Brain microvascular endothelial cell (primary cell): ENCODE data around the gene APBA2.

Source experiments
- DNase-seq: peaks from one replicate; pipeline ENCODE4 v3.0.0-alpha.2; 2020
- H3K27ac ChIP-seq: fragments of 250-450 bp; sonication (Bioruptor Pico); 2 replicates; pipeline ENCODE4 v1.5.1; 2020; ENCODE audit warnings: mild to moderate bottlenecking, moderate library complexity
- H3K27me3 ChIP-seq: fragments of 250-450 bp; sonication (Bioruptor Pico); replicated peaks from 2 replicates; pipeline ENCODE4 v1.5.1; 2020; ENCODE audit warnings: mild to moderate bottlenecking
- H3K36me3 ChIP-seq: fragments of 250-450 bp; sonication (Bioruptor Pico); replicated peaks from 2 replicates; pipeline ENCODE4 v1.5.1; 2020; ENCODE audit warnings: mild to moderate bottlenecking
- H3K4me3 ChIP-seq: 2 replicates; pipeline ENCODE4 v1.5.1; 2011; ENCODE audit warnings: low read depth, mild to moderate bottlenecking, control low read depth, low read length, moderate library complexity
- CTCF ChIP-seq: IDR thresholded peaks from 2 replicates; pipeline ENCODE4 v1.5.1; 2011; ENCODE audit warnings: low read depth, mild to moderate bottlenecking, moderate library complexity, low read length, control low read depth, inconsistent platforms; ENCODE audit errors: missing control alignments
- in situ Hi-C: cut with HindIII; loops from 2 replicates; pipeline ENCODE4 v1.10.0; 2017; ENCODE audit warnings: low sequenced_read_pairs, low pct_ligation_motif_present

APBA2 gene

GRCh38 chr15:28963711-28964081 lies 77.9 kb downstream of the APBA2 start:
- H3K27ac ChIP-seq = no peak overlapping the region
- H3K4me3 ChIP-seq = no peak overlapping the region
- no peaks in the 10 kb centered on the region for H3K27me3 ChIP-seq
- in situ Hi-C loops = no loop called here
- no peak for TF ChIP-seq CTCF
- no peaks in the 10 kb centered on the region for H3K36me3 ChIP-seq
- no peak for DNase-seq

GRCh38 chr15:28964098-28964497 lies 78.3 kb downstream of the APBA2 start:
- H3K27ac ChIP-seq = no peak overlapping the region
- H3K4me3 ChIP-seq = no peak overlapping the region
- no peaks in the 10 kb centered on the region for H3K27me3 ChIP-seq
- in situ Hi-C loops = no loop called here
- no peaks in the 10 kb centered on the region for H3K36me3 ChIP-seq
- no peak for TF ChIP-seq CTCF
- DNase-seq = no peak

GRCh38 chr15:28967066-28967465 lies 81.3 kb downstream of the APBA2 start:
- H3K27ac ChIP-seq = no peak overlapping the region
- no peak for DNase-seq
- in situ Hi-C loops = no loop called here

GRCh38 chr15:28967990-28968389 lies 82.2 kb downstream of the APBA2 start:
- Histone ChIP-seq H3K27ac (no peak overlapping the region), H3K27me3 (no peaks in the 10 kb centered on the region), H3K36me3 (no peaks in the 10 kb centered on the region), H3K4me3 (no peak overlapping the region)
- TF ChIP-seq CTCF = no peak
- in situ Hi-C loops = no loop called here
- DNase-seq = no peak

More at GRCh38 chr15:28967066-28967465, 81.3 kb downstream of the APBA2 start:
- no peak for TF ChIP-seq CTCF
- no peaks in the 10 kb centered on the region for H3K27me3 ChIP-seq
- no peak overlapping the region for H3K4me3 ChIP-seq
- H3K36me3 ChIP-seq = no peaks in the 10 kb centered on the region

- Histone ChIP-seq H3K4me3 (no peak overlapping the region), H3K36me3 (no peaks in the 10 kb centered on the region), H3K27ac (no peak overlapping the region), H3K27me3 (no peaks in the 10 kb centered on the region)
- no peak for DNase-seq
- in situ Hi-C loops = no loop called here
- no peak for TF ChIP-seq CTCF
These were observed 83.8 kb downstream of the APBA2 start for GRCh38 chr15:28969511-28970085.

- in situ Hi-C loops = no loop called here
- Histone ChIP-seq H3K4me3 (no peak overlapping the region), H3K27me3 (no peaks in the 10 kb centered on the region), H3K27ac (no peak overlapping the region), H3K36me3 (no peaks in the 10 kb centered on the region)
- DNase-seq = no peak
- no peak for TF ChIP-seq CTCF
These were observed 88.4 kb downstream of the APBA2 start for GRCh38 chr15:28974142-28974541.
